ENCODE data around the gene RBP5. TPM values are rescaled to one million over a fixed set of nuclear protein-coding genes. Genes with fewer than 3 reads are reported as not detected.

RBP5 gene
- total and polyA plus RNA-seq, 2 donors (not counting 1 experiment from before 2014, with no cell fraction given) = 1.1 TPM; not detected in 1

- intact Hi-C loops (cut with micrococcal nuclease) = no loop called here
- ATAC-seq (ENCODE audit: low read depth) (no peak), DNase-seq (no peak)
- Mint-ChIP-seq H3K9me3 (ENCODE audit: insufficient read depth) (no peaks in the 10 kb centered on the region), H3K27me3 (no peaks in the 10 kb centered on the region), H3K27ac (no peak overlapping the region), H3K4me3 (no peak overlapping the region), H3K4me1 (peaks cover 22% of the 10 kb centered on the region)
- ChIA-PET CTCF (no interaction called here), POLR2A (no interaction called here)
- peaks cover 10 to 20% of the 10 kb centered on the region in 2 donors for H3K4me1 ChIP-seq (ENCODE audit: control insufficient read depth in 2 of 2, insufficient read depth in 2 of 2, low read length in 2 of 2)
- no peaks in the 10 kb centered on the region for H3K27me3 ChIP-seq (replicated peaks in 1 of 4; ENCODE audit: control extremely low read depth in 1 of 4, control insufficient read depth in 3 of 4, insufficient read depth in 4 of 4, low read length in 3 of 4)
- no peak overlapping the region for H3K4me3 ChIP-seq (ENCODE audit: control extremely low read depth in 1 of 5, extremely low read depth in 1 of 5, insufficient read depth in 1 of 5, low read depth in 2 of 5, low read length in 4 of 5)
- no peak overlapping the region for H3K27ac ChIP-seq (ENCODE audit: low read length in 2 of 2)
- H2AFZ ChIP-seq (ENCODE audit: insufficient read depth, low read depth, low read length, poor library complexity, severe bottlenecking) = no peak overlapping the region
- no peaks in the 10 kb centered on the region for H4K20me1 ChIP-seq (ENCODE audit: control insufficient read depth, insufficient read depth, low read length, poor library complexity, severe bottlenecking)
- TF ChIP-seq CTCF (IDR thresholded peaks at IDR 0.05) (no peak), EZH2 (IDR thresholded peaks at IDR 0.05; ENCODE audit: borderline replicate concordance, insufficient read depth, low read depth, low read length, poor library complexity, severe bottlenecking) (no peak)
- H3K36me3 ChIP-seq (replicated peaks in 1 of 2; ENCODE audit: control extremely low read depth in 1 of 2, control insufficient read depth in 1 of 2, extremely low read depth in 1 of 2, insufficient read depth in 2 of 2, low read length in 1 of 2) = peaks cover 0 to 20% of the 10 kb centered on the region in 2 experiments
- WGBS (ENCODE audit: insufficient coverage) = 95% methylated on average over 12 of the region's 12 CpGs
- no peaks in the 10 kb centered on the region for H3K9me3 ChIP-seq (ENCODE audit: control extremely low read depth in 1 of 3, control insufficient read depth in 2 of 3, insufficient read depth in 1 of 3, low read length in 2 of 3)
- no peaks in the 10 kb centered on the region for H3K79me2 ChIP-seq (ENCODE audit: control insufficient read depth, insufficient read depth, low read length)
- no peak overlapping the region for H3K4me2 ChIP-seq (replicated peaks; ENCODE audit: low read depth, low read length, poor library complexity, severe bottlenecking)
- H3K9ac ChIP-seq (ENCODE audit: low read length) = no peak overlapping the region
These were observed 5.9 kb upstream of the RBP5 start for GRCh38 chr12:7134396-7135166.

GRCh38 chr12:7131502-7131866 is 2.8 kb upstream of the RBP5 start:
- Histone ChIP-seq H3K27ac (ENCODE audit: low read length in 2 of 2) (no peak overlapping the region), H3K9ac (ENCODE audit: low read length) (peak overlapping the region; percentile 92)
- DNase-seq = no peak

More at GRCh38 chr12:7131502-7131866, 2.8 kb upstream of the RBP5 start:
- Mint-ChIP-seq H3K9me3 (ENCODE audit: insufficient read depth) (no peaks in the 10 kb centered on the region), H3K4me1 (peaks cover 30% of the 10 kb centered on the region), H3K4me3 (peak overlapping the region; percentile 98), H3K27ac (peak overlapping the region; percentile 56), H3K27me3 (no peaks in the 10 kb centered on the region)
- CTCF ChIA-PET = interaction anchor here (0.7 to 1.5 kb wide), 3 partner anchors 19 to 120 kb away, joined by 3 to 4 read pairs (median 3); partner anchors contain the start of gene C1RL
- POLR2A ChIA-PET = no interaction called here
- peaks cover 0 to 7% of the 10 kb centered on the region in 2 experiments for H3K36me3 ChIP-seq (replicated peaks in 1 of 2; ENCODE audit: control extremely low read depth in 1 of 2, control insufficient read depth in 1 of 2, extremely low read depth in 1 of 2, insufficient read depth in 2 of 2, low read length in 1 of 2)
- H3K4me1 ChIP-seq (ENCODE audit: control insufficient read depth in 2 of 2, insufficient read depth in 2 of 2, low read length in 2 of 2) = peaks cover 16 to 26% of the 10 kb centered on the region in 2 donors
- peak overlapping the region; percentile 88 for H2AFZ ChIP-seq (ENCODE audit: insufficient read depth, low read depth, low read length, poor library complexity, severe bottlenecking)
- TF ChIP-seq EZH2 (IDR thresholded peaks at IDR 0.05; ENCODE audit: borderline replicate concordance, insufficient read depth, low read depth, low read length, poor library complexity, severe bottlenecking) (no peak), CTCF (IDR thresholded peaks at IDR 0.05) (no peak)
- no peaks in the 10 kb centered on the region for H3K9me3 ChIP-seq (ENCODE audit: control extremely low read depth in 1 of 3, control insufficient read depth in 2 of 3, insufficient read depth in 1 of 3, low read length in 2 of 3)
- H4K20me1 ChIP-seq (ENCODE audit: control insufficient read depth, insufficient read depth, low read length, poor library complexity, severe bottlenecking) = no peaks in the 10 kb centered on the region
- peak overlapping the region; percentile 99 for H3K4me2 ChIP-seq (replicated peaks; ENCODE audit: low read depth, low read length, poor library complexity, severe bottlenecking)
- ATAC-seq (ENCODE audit: low read depth) = no peak
- H3K4me3 ChIP-seq (ENCODE audit: control extremely low read depth in 1 of 5, extremely low read depth in 1 of 5, insufficient read depth in 1 of 5, low read depth in 2 of 5, low read length in 4 of 5) = peak overlapping the region in 4 of 5 experiments; percentile 74 to 92 (median 77)
- WGBS (ENCODE audit: insufficient coverage) = 10% methylated on average over 3 of the region's 7 CpGs
- H3K27me3 ChIP-seq (replicated peaks in 1 of 4; ENCODE audit: control extremely low read depth in 1 of 4, control insufficient read depth in 3 of 4, insufficient read depth in 4 of 4, low read length in 3 of 4) = no peaks in the 10 kb centered on the region
- no peaks in the 10 kb centered on the region for H3K79me2 ChIP-seq (ENCODE audit: control insufficient read depth, insufficient read depth, low read length)
- intact Hi-C loops (cut with micrococcal nuclease) = loop anchor here (2.0 kb wide), 2 partner anchors 19 to 895 kb away; no protein-coding TSS in a partner anchor
